Erythroblast (primary cell): ENCODE measurements around the gene YTHDC2.

ENCODE experiments used
- GATA1 ChIP-seq: IDR thresholded peaks from 2 replicates; pipeline ENCODE4 v1.6.1; 2011; ENCODE audit warnings: low read depth, mild to moderate bottlenecking, control low read depth, low read length, moderate library complexity
- POLR2A ChIP-seq: IDR thresholded peaks from 2 replicates; pipeline ENCODE4 v1.6.1; 2011; ENCODE audit warnings: mild to moderate bottlenecking, low read length

DNA sequence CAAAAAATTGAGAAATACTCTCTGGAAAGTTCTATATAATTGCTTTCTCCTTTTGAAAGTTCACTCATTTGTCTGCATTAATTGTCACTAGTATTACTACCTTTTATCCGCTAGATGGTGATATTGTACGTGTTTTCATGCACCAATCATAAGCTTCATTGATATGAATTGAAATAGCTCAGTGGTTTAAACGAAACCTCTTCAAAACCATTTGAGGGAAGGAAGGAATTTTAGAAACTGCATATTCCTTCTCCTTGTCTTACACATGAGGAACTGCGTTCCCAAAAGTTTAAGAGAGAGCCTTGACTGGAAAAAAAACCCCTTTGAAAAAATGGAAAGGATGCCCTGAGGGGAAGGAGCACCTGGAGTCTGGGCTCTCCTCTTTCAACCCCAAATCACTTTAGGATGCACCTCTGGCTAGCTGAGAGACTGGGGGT, 98.6 kb downstream of the YTHDC2 start:
- TF ChIP-seq POLR2A = no peak
- no peak for TF ChIP-seq GATA1
